IMR-90 (cell line): ENCODE measurements around the gene TAOK1. TPM values are rescaled to one million over a fixed set of nuclear protein-coding genes. Genes with fewer than 3 reads are reported as not detected.

Experiments
- ATAC-seq: fragments of 200-7000 bp; cut with Tn5 transposase; 2 replicates; pipeline ENCODE4 v1.9.1; 2020; ENCODE audit warnings: low read depth, mild to moderate bottlenecking, moderate library complexity
- BruUV-seq: library from RNA; stranded (reverse); fragments of 400-500 nt; replicated peaks from 2 replicates; lab custom pipeline; 2021; lab: Mats Ljungman, UMichigan
- CTCF ChIA-PET: fragments of 300-600 bp; formaldehyde crosslinking; extraction: SDS; loops from one replicate; lab custom pipeline; 2021; ENCODE audit warnings: antibody characterized with exemption; lab: Yijun Ruan, JAX
- POLR2A ChIA-PET: fragments of 300-600 bp; sonication (Branson Sonifier 250); formaldehyde crosslinking; loops from one replicate; lab custom pipeline; 2022; ENCODE audit warnings: antibody characterized with exemption; ENCODE audit not compliant: unreplicated experiment; lab: Charles Lee
- DNase-seq: peaks from one replicate; pipeline ENCODE4 v3.0.0; 2013
- H2AFZ ChIP-seq: replicated peaks from 2 replicates; pipeline ENCODE3; 2013; ENCODE audit warnings: low read length, mild to moderate bottlenecking; ENCODE audit not compliant: poor library complexity
- H2AK5ac ChIP-seq: 2 replicates; pipeline ENCODE4 v1.6.1; 2013; ENCODE audit warnings: low read depth, low read length, inconsistent platforms
- H2AK9ac ChIP-seq: replicated peaks from 2 replicates; pipeline ENCODE3; 2013; ENCODE audit warnings: mild to moderate bottlenecking, low read depth, low read length, moderate library complexity; ENCODE audit not compliant: poor library complexity
- H2BK120ac ChIP-seq: 2 replicates; pipeline ENCODE4 v1.6.1; 2013; ENCODE audit warnings: low read depth, low read length, inconsistent platforms
- H2BK15ac ChIP-seq: 3 replicates; pipeline ENCODE4 v1.6.1; 2013; ENCODE audit warnings: low read depth, low read length, inconsistent platforms
- H2BK20ac ChIP-seq: 2 replicates; pipeline ENCODE4 v1.6.1; 2013; ENCODE audit warnings: low read depth, mild to moderate bottlenecking, inconsistent platforms, low read length, moderate library complexity
- H2BK5ac ChIP-seq: 2 replicates; pipeline ENCODE4 v1.6.1; 2013; ENCODE audit warnings: mild to moderate bottlenecking, low read depth, low read length, inconsistent platforms; ENCODE audit not compliant: poor library complexity, severe bottlenecking
- H3K14ac ChIP-seq: replicated peaks from 2 replicates; pipeline ENCODE4 v1.6.1; 2013; ENCODE audit warnings: low read depth, low read length, inconsistent platforms
- H3K18ac ChIP-seq: 2 replicates; pipeline ENCODE4 v1.6.1; 2013; ENCODE audit warnings: low read depth, low read length, control low read depth
- H3K23ac ChIP-seq: 2 replicates; pipeline ENCODE4 v1.6.1; 2013; ENCODE audit warnings: low read depth, low read length, inconsistent platforms
- H3K27ac ChIP-seq: 2 replicates; pipeline ENCODE4 v1.5.1; 2013; ENCODE audit warnings: mild to moderate bottlenecking, control low read depth, low read length; ENCODE audit not compliant: insufficient read depth
- H3K27me3 ChIP-seq: 2 replicates; pipeline ENCODE4 v1.6.1; 2013; ENCODE audit warnings: low read length; ENCODE audit not compliant: control insufficient read depth, insufficient read depth
- H3K36me3 ChIP-seq: 2 replicates; pipeline ENCODE4 v1.6.1; 2013; ENCODE audit warnings: low read length, mixed read lengths; ENCODE audit not compliant: control insufficient read depth, insufficient read depth
- H3K4ac ChIP-seq: 2 replicates; pipeline ENCODE4 v1.6.1; 2013; ENCODE audit warnings: low read depth, low read length, inconsistent platforms
- H3K4me1 ChIP-seq: 2 replicates; pipeline ENCODE4 v1.6.1; 2013; ENCODE audit warnings: low read length, mixed read lengths; ENCODE audit not compliant: control insufficient read depth, insufficient read depth
- H3K4me2 ChIP-seq: 2 replicates; pipeline ENCODE4 v1.6.1; 2013; ENCODE audit warnings: low read depth, mild to moderate bottlenecking, control low read depth, low read length, moderate library complexity
- H3K4me3 ChIP-seq: 2 replicates; pipeline ENCODE4 v1.5.1; 2013; ENCODE audit warnings: low read depth, mild to moderate bottlenecking, control low read depth, low read length, moderate library complexity; ENCODE audit not compliant: insufficient read depth
- H3K56ac ChIP-seq: 2 replicates; pipeline ENCODE4 v1.6.1; 2013; ENCODE audit warnings: low read length, inconsistent platforms; ENCODE audit not compliant: insufficient read depth; ENCODE audit errors: extremely low read depth
- H3K79me1 ChIP-seq, 2 experiments: 2 replicates each; pipeline ENCODE4 v1.6.1; 2013; ENCODE audit warnings: low read length in 2 of 2, inconsistent platforms in 1 of 2, low read depth in 1 of 2
- H3K9ac ChIP-seq: 2 replicates; pipeline ENCODE4 v1.6.1; 2013; ENCODE audit warnings: low read depth, low read length, control low read depth
- H3K9me1 ChIP-seq: 2 replicates; pipeline ENCODE4 v1.6.1; 2013; ENCODE audit warnings: low read length, inconsistent platforms; ENCODE audit not compliant: insufficient read depth
- H3K9me3 ChIP-seq: 2 replicates; pipeline ENCODE4 v1.6.1; 2013; ENCODE audit warnings: low read length; ENCODE audit not compliant: control insufficient read depth, insufficient read depth
- H4K20me1 ChIP-seq: 2 replicates; pipeline ENCODE4 v1.6.1; 2013; ENCODE audit warnings: low read length, inconsistent platforms; ENCODE audit not compliant: insufficient read depth
- H4K5ac ChIP-seq: 2 replicates; pipeline ENCODE4 v1.6.1; 2013; ENCODE audit warnings: mild to moderate bottlenecking, low read depth, low read length, control low read depth
- H4K8ac ChIP-seq, 2 experiments: 2 replicates each; pipeline ENCODE4 v1.6.1; 2013; ENCODE audit warnings: low read depth in 2 of 2, low read length in 2 of 2, control low read depth in 1 of 2, inconsistent platforms in 1 of 2
- H4K91ac ChIP-seq: 2 replicates; pipeline ENCODE4 v1.6.1; 2013; ENCODE audit warnings: low read depth, low read length, inconsistent platforms; ENCODE audit not compliant: insufficient read depth
- BHLHE40 ChIP-seq: fragments of 150-350 bp; IDR thresholded peaks from 2 replicates; pipeline ENCODE4 v1.6.1; 2016; ENCODE audit warnings: mild to moderate bottlenecking, low read depth, low read length
- CEBPB ChIP-seq: IDR thresholded peaks from 2 replicates; pipeline ENCODE4 v1.6.1; 2012; ENCODE audit warnings: low read depth, low read length, improper control_type of control experiment
- CHD1 ChIP-seq: IDR thresholded peaks from 2 replicates; pipeline ENCODE4 v1.6.1; 2012; ENCODE audit warnings: low read depth, low read length, improper control_type of control experiment
- CTCF ChIP-seq: conservative IDR thresholded peaks from 2 replicates; pipeline ENCODE4 v1.5.1; 2012; ENCODE audit warnings: mild to moderate bottlenecking, low read depth, low read length, improper control_type of control experiment
- ELK1 ChIP-seq: fragments of 150-350 bp; IDR thresholded peaks from 2 replicates; pipeline ENCODE4 v1.6.1; 2016; ENCODE audit warnings: low read depth, mild to moderate bottlenecking, low read length, moderate library complexity, borderline replicate concordance
- FOS ChIP-seq: fragments of 150-350 bp; IDR thresholded peaks from 2 replicates; pipeline ENCODE4 v1.6.1; 2016; ENCODE audit warnings: low read depth, low read length
- MAFK ChIP-seq: IDR thresholded peaks from 2 replicates; pipeline ENCODE4 v1.6.1; 2012; ENCODE audit warnings: low read depth, low read length, improper control_type of control experiment
- MAZ ChIP-seq: IDR thresholded peaks from 2 replicates; pipeline ENCODE4 v1.6.1; 2012; ENCODE audit warnings: low read depth, mild to moderate bottlenecking, low read length, improper control_type of control experiment, moderate library complexity, borderline replicate concordance
- MXI1 ChIP-seq: IDR thresholded peaks from 2 replicates; pipeline ENCODE4 v1.6.1; 2012; ENCODE audit warnings: low read depth, mild to moderate bottlenecking, low read length, moderate library complexity, borderline replicate concordance
- NFE2L2 ChIP-seq: fragments of 150-350 bp; IDR thresholded peaks from 2 replicates; pipeline ENCODE4 v1.6.1; 2016; ENCODE audit warnings: low read depth, mild to moderate bottlenecking, low read length
- POLR2A ChIP-seq: IDR thresholded peaks from 2 replicates; pipeline ENCODE4 v1.6.1; 2012; ENCODE audit warnings: mild to moderate bottlenecking, low read depth, low read length
- RAD21 ChIP-seq: IDR thresholded peaks from 2 replicates; pipeline ENCODE4 v1.6.1; 2012; ENCODE audit warnings: low read length, improper control_type of control experiment
- RCOR1 ChIP-seq: IDR thresholded peaks from 2 replicates; pipeline ENCODE4 v1.6.1; 2012; ENCODE audit warnings: mild to moderate bottlenecking, low read length, improper control_type of control experiment; ENCODE audit not compliant: insufficient replicate concordance
- RFX5 ChIP-seq: IDR thresholded peaks from 2 replicates; pipeline ENCODE4 v1.8.0; 2012; ENCODE audit warnings: low read depth, mild to moderate bottlenecking, low read length, moderate library complexity
- SMC3 ChIP-seq: fragments of 150-350 bp; IDR thresholded peaks from 2 replicates; pipeline ENCODE4 v1.6.1; 2016; ENCODE audit warnings: low read depth, mild to moderate bottlenecking, antibody characterized with exemption, low read length, moderate library complexity
- USF2 ChIP-seq: fragments of 150-350 bp; IDR thresholded peaks from 2 replicates; pipeline ENCODE4 v1.6.1; 2017; ENCODE audit warnings: mild to moderate bottlenecking, antibody characterized with exemption, low read length, low read depth
- WGBS, 2 experiments: methylation state at CpG; one replicate each; pipeline versions ENCODE4 v1.1.5 to v1.1.7; 2013; ENCODE audit warnings: missing lambda C conversion rate in 2 of 2; ENCODE audit not compliant: insufficient read length in 1 of 2; ENCODE audit errors: extremely low coverage in 2 of 2; 5-methylcytosine and 5-hydroxymethylcytosine counted together
- dilution Hi-C: fragments of 300-500 bp; cut with HindIII; formaldehyde crosslinking; loops from one replicate; pipeline ENCODE4 v1.14.3; 2018; ENCODE audit warnings: low sequenced_read_pairs; ENCODE audit not compliant: unreplicated experiment
- in situ Hi-C: fragments of 300-500 bp; cut with MboI; formaldehyde crosslinking; loops from 3 replicates; pipeline ENCODE4 v1.14.3; 2019; ENCODE audit warnings: low sequenced_read_pairs, inconsistent platforms, mixed read lengths
- intact Hi-C: fragments of 100-400 bp; cut with micrococcal nuclease; formaldehyde crosslinking; loops from 2 replicates; pipeline ENCODE4 v1.10.0; 2022
- polyA plus RNA-seq, 3 experiments: library from polyadenylated mRNA; depleted of rRNA; stranded (reverse); fragments of >200 nt; gene quantifications; 2 replicates each; pipeline ENCODE4 v1.2.3, GENCODE V29; 2012; ENCODE audit warnings: low replicate concordance in 1 of 3
- total RNA-seq: library from RNA; depleted of rRNA; stranded (reverse); fragments of >200 nt; gene quantifications from 2 replicates; pipeline ENCODE4 v1.2.3, GENCODE V29; 2012

TAOK1 gene
- total and polyA plus RNA-seq, 2 of the 4 experiments (the other 2 are of a cell fraction): 9.8 to 91.8 TPM

- H3K9me3 ChIP-seq: no peaks in the 10 kb centered on the region
- peaks cover 2% of the 10 kb centered on the region for H3K4me1 ChIP-seq
- in situ Hi-C loops: no loop called here
- H2AFZ ChIP-seq: no peak overlapping the region
- CTCF ChIA-PET: no interaction called here
- H3K9me1 ChIP-seq: 0 out of 2 replicates have a peak, but pooled peaks cover 8% of the 10 kb centered on the region
- H3K27ac ChIP-seq: no peak overlapping the region
- no peak overlapping the region for H2BK120ac ChIP-seq
- ATAC-seq (no peak), DNase-seq (no peak)
- H4K91ac ChIP-seq: no peak overlapping the region
- dilution Hi-C loops: no loop called here
- H4K20me1 ChIP-seq: no peaks in the 10 kb centered on the region; the same call in none of the 2 replicates
- POLR2A ChIA-PET: no interaction called here
- no peak overlapping the region for H4K8ac ChIP-seq
- no TSS peak for BruUV-seq
- no peak overlapping the region for H2AK9ac ChIP-seq
- no peak overlapping the region for H3K56ac ChIP-seq
- no peak overlapping the region for H3K14ac ChIP-seq
- TF ChIP-seq BHLHE40 (no peak), RAD21 (no peak), MAZ (no peak), FOS (no peak), CHD1 (no peak), CTCF (no peak), NFE2L2 (no peak), CEBPB (no peak), ELK1 (no peak), POLR2A (no peak), MAFK (no peak), USF2 (no peak), MXI1 (no peak), SMC3 (no peak), RFX5 (no peak), RCOR1 (no peak)
- no peak overlapping the region for H2BK5ac ChIP-seq
- H4K5ac ChIP-seq: no peak overlapping the region
- H3K23ac ChIP-seq: no peak overlapping the region
- H3K4ac ChIP-seq: no peak overlapping the region
- no peak overlapping the region for H2AK5ac ChIP-seq
- H2BK20ac ChIP-seq: no peak overlapping the region
- no peak overlapping the region for H3K4me2 ChIP-seq
- no peak overlapping the region for H3K4me3 ChIP-seq
- no peak overlapping the region for H3K18ac ChIP-seq
- H3K36me3 ChIP-seq: peaks cover 51% of the 10 kb centered on the region
- intact Hi-C loops: no loop called here
- H3K79me1 ChIP-seq: peaks cover 7 to 31% of the 10 kb centered on the region in 2 experiments
- H3K9ac ChIP-seq: no peak overlapping the region
- no peak overlapping the region for H2BK15ac ChIP-seq
- WGBS, 2 experiments: no CpG with 5 or more reads among the region's 1 CpG
- H3K27me3 ChIP-seq: no peaks in the 10 kb centered on the region
These were observed 128.2 kb downstream of the TAOK1 start for GRCh38 chr17:29518359-29518758.
